Endothelial cell of umbilical vein (primary cell): Measurements from ENCODE around the gene HMCN1. TPM values are rescaled to one million over a fixed set of nuclear protein-coding genes. Genes with fewer than 3 reads are reported as not detected.

Experiments
- BruUV-seq: library from RNA; stranded (reverse); fragments of 400-500 nt; replicated peaks from 2 replicates; lab custom pipeline; 2021; lab: Mats Ljungman, UMichigan
- CTCF ChIA-PET: fragments of 300-600, 350-600 bp; sonication (Branson Sonifier 250); formaldehyde crosslinking; loops from one replicate; lab custom pipeline; 2021; ENCODE audit warnings: antibody characterized with exemption, inconsistent platforms; lab: Charles Lee
- POLR2A ChIA-PET: fragments of 300-600, 350-600 bp; sonication (Branson Sonifier 250); formaldehyde crosslinking; loops from one replicate; lab custom pipeline; 2021; ENCODE audit warnings: antibody characterized with exemption, inconsistent platforms; lab: Charles Lee
- DNase-seq: peaks from one replicate; pipeline ENCODE4 v3.0.0-alpha.2; 2011; ENCODE audit warnings: low read depth, low spot score
- FAIRE-seq: peaks from 2 replicates; lab custom pipeline; 2011; peaks lifted over from hg19 to GRCh38; lab: Jason Lieb, UNC
- H2AFZ ChIP-seq: 2 replicates; pipeline ENCODE4 v1.6.0; 2012; ENCODE audit warnings: low read depth, low read length, control low read depth, inconsistent platforms
- H3K27ac ChIP-seq: 2 replicates; pipeline ENCODE4 v1.5.1; 2011; ENCODE audit warnings: low read depth, mild to moderate bottlenecking, control low read depth, low read length, moderate library complexity; ENCODE audit not compliant: insufficient read depth
- H3K27me3 ChIP-seq, 2 experiments: 2 replicates each; pipeline versions ENCODE4 v1.6.0 to v1.6.1; 2011; ENCODE audit warnings: low read length in 2 of 2, mixed read lengths in 1 of 2; ENCODE audit not compliant: control insufficient read depth in 2 of 2, insufficient read depth in 2 of 2
- H3K36me3 ChIP-seq, 2 experiments: 2 replicates in 1 of 2; 3 replicates in 1 of 2; pipeline ENCODE4 v1.5.1; 2011; ENCODE audit warnings: low read length in 2 of 2, mild to moderate bottlenecking in 1 of 2, moderate library complexity in 1 of 2; ENCODE audit not compliant: control insufficient read depth in 2 of 2, insufficient read depth in 2 of 2; ENCODE audit errors: extremely low read depth in 1 of 2
- H3K4me1 ChIP-seq: 3 replicates; pipeline ENCODE4 v1.5.1; 2011; ENCODE audit warnings: mild to moderate bottlenecking, low read length; ENCODE audit not compliant: control insufficient read depth, insufficient read depth; ENCODE audit errors: extremely low read depth
- H3K4me2 ChIP-seq: 2 replicates; pipeline ENCODE4 v1.6.1; 2011; ENCODE audit warnings: low read length, control low read depth, mixed read lengths; ENCODE audit not compliant: insufficient read depth
- H3K4me3 ChIP-seq, 3 experiments: fragments of 200-600 bp in 1 of 3; sonication (generic), shearing (Covaris generic) in 1 of 3; replicated peaks in 1 of 3; 2 replicates each; pipeline ENCODE4 v1.5.1; 2011 to 2016; ENCODE audit warnings: control low read depth in 3 of 3, low read length in 3 of 3, mild to moderate bottlenecking in 2 of 3, inconsistent platforms in 1 of 3, low read depth in 1 of 3, moderate library complexity in 1 of 3; ENCODE audit not compliant: insufficient read depth in 1 of 3
- H3K79me2 ChIP-seq: 2 replicates; pipeline ENCODE4 v1.6.0; 2012; ENCODE audit warnings: low read length, inconsistent platforms; ENCODE audit not compliant: control insufficient read depth, insufficient read depth
- H3K9ac ChIP-seq: replicated peaks from 2 replicates; pipeline ENCODE3; 2011; ENCODE audit warnings: low read length, control low read depth; ENCODE audit not compliant: insufficient read depth; ENCODE audit errors: extremely low read depth
- H3K9me1 ChIP-seq: replicated peaks from 3 replicates; pipeline ENCODE4 v1.6.0; 2011; ENCODE audit warnings: mild to moderate bottlenecking, low read length; ENCODE audit not compliant: control insufficient read depth, insufficient read depth; ENCODE audit errors: extremely low read depth
- H3K9me3 ChIP-seq: replicated peaks from 2 replicates; pipeline ENCODE4 v1.5.1; 2012; ENCODE audit warnings: low read length, inconsistent platforms; ENCODE audit not compliant: control insufficient read depth, insufficient read depth
- H4K20me1 ChIP-seq: replicated peaks from 2 replicates; pipeline ENCODE3; 2011; ENCODE audit warnings: mild to moderate bottlenecking, low read length; ENCODE audit not compliant: control insufficient read depth, insufficient read depth; ENCODE audit errors: extremely low read depth
- CTCF ChIP-seq, 2 donors: IDR thresholded peaks; 1 replicate in 1 of 2; 2 replicates in 1 of 2; pipeline ENCODE4 v1.5.1; 2011; ENCODE audit warnings: low read length in 2 of 2, mild to moderate bottlenecking in 2 of 2, moderate library complexity in 2 of 2, control low read depth in 1 of 2, inconsistent platforms in 1 of 2, low read depth in 1 of 2; ENCODE audit not compliant: insufficient read depth in 1 of 2; ENCODE audit errors: extremely low read depth in 1 of 2
- EZH2 ChIP-seq: IDR thresholded peaks from 2 replicates; pipeline ENCODE4 v1.6.1; 2012; ENCODE audit warnings: borderline replicate concordance, low read depth, mild to moderate bottlenecking, moderate library complexity, low read length, inconsistent platforms; ENCODE audit not compliant: severe bottlenecking
- FOS ChIP-seq: IDR thresholded peaks from 2 replicates; pipeline ENCODE4 v1.6.1; 2011; ENCODE audit warnings: mild to moderate bottlenecking, low read length, moderate library complexity, borderline replicate concordance; ENCODE audit not compliant: insufficient read depth
- GATA2 ChIP-seq: IDR thresholded peaks from 2 replicates; pipeline ENCODE4 v1.7.0; 2011; ENCODE audit warnings: low read depth, mild to moderate bottlenecking, moderate library complexity, mixed read lengths, low read length; ENCODE audit not compliant: insufficient read length, insufficient read depth
- JUN ChIP-seq: IDR thresholded peaks from 2 replicates; pipeline ENCODE4 v1.6.1; 2011; ENCODE audit warnings: borderline replicate concordance, low read depth; ENCODE audit not compliant: insufficient read length, insufficient read depth
- MAX ChIP-seq: IDR thresholded peaks from 2 replicates; pipeline ENCODE4 v1.6.1; 2011; ENCODE audit not compliant: insufficient read depth, insufficient read length
- MYC ChIP-seq: IDR thresholded peaks from one replicate; pipeline ENCODE4 v1.6.1; 2011; ENCODE audit warnings: mild to moderate bottlenecking, low read depth, low read length
- POLR2A ChIP-seq: IDR thresholded peaks from 2 replicates; pipeline ENCODE4 v1.6.1; 2012; ENCODE audit warnings: low read depth, mild to moderate bottlenecking, control low read depth, low read length
- POLR2AphosphoS5 ChIP-seq: IDR thresholded peaks from 2 replicates; pipeline ENCODE4 v1.6.1; 2012; ENCODE audit warnings: low read depth, mild to moderate bottlenecking, control low read depth, low read length, moderate library complexity; ENCODE audit not compliant: insufficient read depth
- dilution Hi-C: fragments of 300-500 bp; cut with MboI; formaldehyde crosslinking; loops from one replicate; pipeline ENCODE4 v1.15.0; 2019; ENCODE audit warnings: low sequenced_read_pairs; ENCODE audit not compliant: extremely low pct_ligation_motif_present
- intact Hi-C: fragments of 100-400 bp; cut with micrococcal nuclease; formaldehyde crosslinking; loops from one replicate; pipeline ENCODE4 v1.10.0; 2022
- polyA plus RNA-seq, 4 experiments: library from polyadenylated mRNA; depleted of rRNA in 3 of 4; stranded (reverse) in 3 of 4; unstranded in 1 of 4; fragments of >200 nt; gene quantifications; 2 replicates each; pipeline versions ENCODE4 v1.2.1 to v1.2.3, GENCODE V29; 2011 to 2012; ENCODE audit warnings: missing spikeins in 1 of 4
- total RNA-seq: library from RNA; stranded (reverse); gene quantifications from 2 replicates; pipeline ENCODE4 v1.2.3, GENCODE V29; 2021

HMCN1 gene
- total and polyA plus RNA-seq, 2 donors (not counting 3 experiments of a cell fraction or from before 2014, with no cell fraction given): 10.3 to 16.0 TPM

- FAIRE-seq (no peak), DNase-seq (no peak)
- H3K4me2 ChIP-seq: no peak overlapping the region
- H3K4me3 ChIP-seq: no peak overlapping the region
- H3K9me3 ChIP-seq: no peaks in the 10 kb centered on the region
- ChIA-PET POLR2A (no interaction called here), CTCF (interaction anchor here (0.9 to 2.9 kb wide), 3 partner anchors 14 to 474 kb away, joined by 3 to 12 read pairs (median 3); no protein-coding TSS in a partner anchor)
- no TSS peak for BruUV-seq
- peaks cover 2% of the 10 kb centered on the region for H3K4me1 ChIP-seq
- no peak overlapping the region for H3K9ac ChIP-seq
- TF ChIP-seq CTCF (IDR thresholded peaks at IDR 0.05; ENCODE audit: extremely low read depth in 1 of 2, insufficient read depth in 1 of 2, low read depth in 1 of 2, low read length in 2 of 2) (no peak), POLR2A (no peak), MYC (no peak), MAX (no peak), FOS (no peak), GATA2 (no peak), JUN (no peak), EZH2 (no peak), POLR2AphosphoS5 (no peak)
- H4K20me1 ChIP-seq: no peaks in the 10 kb centered on the region
- no peaks in the 10 kb centered on the region for H3K36me3 ChIP-seq
- H3K79me2 ChIP-seq: no peaks in the 10 kb centered on the region
- H3K27ac ChIP-seq: no peak overlapping the region
- H2AFZ ChIP-seq: no peak overlapping the region
- H3K27me3 ChIP-seq: no peaks in the 10 kb centered on the region
- no peaks in the 10 kb centered on the region for H3K9me1 ChIP-seq
- dilution Hi-C loops (no loop called here), intact Hi-C loops (no loop called here)
These were observed 460.0 kb downstream of the HMCN1 start for GRCh38 chr1:186194107-186194756.
